ENCODE data around the gene MBL2. TPM values are rescaled to one million over a fixed set of nuclear protein-coding genes. Genes with fewer than 3 reads are reported as not detected.

MBL2 gene
- not detected in 2 replicates for total RNA-seq

DNA sequence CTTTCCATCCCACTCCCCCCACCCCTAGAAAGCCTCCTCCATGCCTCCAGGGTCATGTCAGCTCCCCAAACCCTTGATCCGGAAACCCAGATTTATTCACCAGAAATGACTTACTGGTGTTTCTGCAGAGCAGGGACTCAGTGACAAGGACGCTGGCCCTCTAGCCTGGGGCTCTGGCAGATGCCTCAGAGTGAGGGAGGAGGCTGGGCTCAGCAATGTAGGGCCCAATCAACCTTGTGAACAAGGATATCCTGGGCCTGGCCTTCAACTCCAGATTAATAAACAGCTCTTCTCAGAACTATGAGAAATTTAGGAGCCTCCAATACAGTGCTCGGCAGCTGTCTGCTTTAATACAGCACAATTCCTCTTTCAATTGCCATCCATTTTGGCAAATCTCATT is at the start of gene MBL2:
Gene MBL2 (minus strand): TSS at position 162 of the 400 bp plus-strand sequence. CDS start 1,149 bp downstream, outside the sequence.
- DNase-seq (ENCODE audit: low read depth), result no peak

DNA sequence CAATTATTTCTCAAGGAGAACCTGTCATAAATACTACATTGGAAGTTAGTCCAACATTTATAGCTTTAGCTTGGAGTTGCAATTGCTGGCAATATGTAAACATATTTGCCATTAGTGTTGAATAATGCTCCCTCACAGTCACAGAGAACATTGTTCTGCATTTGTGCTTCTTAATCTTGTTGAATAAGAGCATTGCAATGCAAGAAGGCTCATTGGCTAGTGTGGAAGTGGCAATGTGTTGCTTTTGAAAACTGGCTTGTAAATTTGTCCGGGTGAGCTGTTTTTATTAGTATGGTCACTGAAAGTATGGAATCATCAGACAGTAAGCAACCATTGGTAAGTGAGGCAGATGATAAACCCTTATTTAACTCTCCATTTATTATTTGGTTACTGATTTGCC is 47.7 kb upstream of the MBL2 start:
- DNase-seq (ENCODE audit: low read depth), result peak; percentile 21

DNA sequence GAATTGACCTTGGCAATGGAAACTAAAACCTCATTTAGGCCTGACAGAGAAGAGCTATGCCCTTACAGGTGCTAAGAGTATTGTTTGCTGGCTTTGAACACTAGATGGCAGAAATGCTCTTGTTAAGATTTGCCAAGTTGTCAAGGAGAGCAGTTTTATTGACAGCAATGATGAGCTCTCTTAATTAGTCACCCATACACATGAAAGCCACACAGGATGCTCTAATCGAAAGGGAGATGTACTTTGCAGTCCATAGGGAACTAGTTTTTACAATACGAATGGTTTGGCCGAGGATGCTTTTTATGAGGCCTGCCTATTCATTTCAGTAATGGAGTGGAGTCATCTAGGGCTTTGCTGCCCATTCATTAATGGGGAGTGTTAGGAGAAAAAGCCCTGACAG is 45.4 kb upstream of the MBL2 start:
- peak; percentile 89 for DNase-seq (ENCODE audit: low read depth)

DNA sequence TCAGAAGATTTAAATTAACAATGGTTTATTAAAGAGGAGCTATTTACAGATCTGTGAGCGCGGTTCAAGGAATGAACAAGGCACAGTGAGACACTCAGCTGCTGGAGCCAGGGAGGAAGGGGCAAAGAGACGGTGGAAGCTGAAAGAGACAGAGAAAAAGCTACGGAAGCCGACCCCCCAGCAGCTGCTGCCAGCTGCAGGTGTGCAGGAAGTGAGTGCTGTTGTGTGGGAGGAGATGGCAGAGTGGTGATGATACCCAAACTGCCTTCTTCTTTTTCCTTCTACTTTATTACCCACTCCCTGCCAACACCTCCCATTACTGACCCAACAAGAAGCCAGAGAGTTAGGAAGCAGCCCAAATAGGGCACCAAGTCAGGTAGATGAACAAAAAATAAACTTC is 41.9 kb upstream of the MBL2 start:
- DNase-seq (ENCODE audit: low read depth), result no peak

DNA sequence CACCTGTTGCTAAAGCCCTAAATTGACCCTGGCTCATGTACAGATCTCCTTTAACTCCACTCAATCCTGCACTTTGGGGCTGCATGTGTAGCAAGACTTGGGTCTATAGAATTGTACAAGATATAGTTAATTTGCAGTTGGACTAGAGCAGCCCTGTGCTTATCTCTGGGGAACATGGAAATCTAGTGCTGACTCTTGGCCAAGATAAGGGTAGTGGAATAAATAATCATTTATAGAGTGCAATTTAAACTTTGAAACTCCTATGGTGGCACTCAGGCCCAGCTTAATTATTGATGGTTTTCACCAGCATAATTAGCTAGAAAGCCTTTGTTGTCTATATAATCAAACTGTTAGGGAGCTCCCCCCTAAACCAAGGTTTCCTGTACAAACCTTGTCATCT is 39.2 kb upstream of the MBL2 start:
- DNase-seq (ENCODE audit: low read depth), result no peak

DNA sequence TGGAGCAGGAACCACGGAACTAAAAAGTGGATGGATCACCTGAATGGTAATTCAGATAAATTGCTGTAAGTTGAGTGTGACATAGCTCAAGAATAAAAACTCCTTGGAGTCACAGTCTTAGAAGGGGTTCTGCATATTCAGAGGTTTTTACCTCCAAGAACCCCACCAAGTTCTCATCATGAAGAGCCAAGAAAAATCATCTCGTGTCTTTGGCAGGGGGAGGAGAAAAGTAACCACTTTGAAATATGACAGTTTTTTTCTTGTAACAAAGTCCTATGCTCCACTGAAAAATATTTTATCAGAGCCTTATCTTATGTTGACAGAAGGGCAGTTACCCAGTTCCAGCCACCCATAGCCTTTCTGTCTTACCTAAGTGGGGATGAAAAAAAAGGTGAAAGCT is 38.2 kb upstream of the MBL2 start:
- no peak for DNase-seq (ENCODE audit: low read depth)

DNA sequence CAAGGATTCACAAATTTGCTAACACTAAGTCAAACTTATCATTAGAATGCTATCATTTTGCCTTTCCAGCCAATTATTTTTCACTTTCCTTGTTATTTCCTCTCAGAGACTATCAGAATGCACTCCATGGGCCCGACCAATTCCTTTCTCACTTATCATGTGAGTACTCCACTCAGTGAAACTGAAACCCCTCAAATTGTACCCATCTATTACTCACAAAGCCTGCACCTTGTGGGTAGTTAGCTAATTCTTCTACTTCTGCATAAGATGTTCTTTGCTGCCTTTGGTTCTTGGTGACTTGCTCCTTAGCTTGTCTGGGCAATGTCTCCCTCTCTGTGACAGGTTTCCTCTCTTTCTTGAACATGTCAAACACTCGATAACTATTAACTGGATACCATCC is 35.2 kb upstream of the MBL2 start:
- no peak for DNase-seq (ENCODE audit: low read depth)

DNA sequence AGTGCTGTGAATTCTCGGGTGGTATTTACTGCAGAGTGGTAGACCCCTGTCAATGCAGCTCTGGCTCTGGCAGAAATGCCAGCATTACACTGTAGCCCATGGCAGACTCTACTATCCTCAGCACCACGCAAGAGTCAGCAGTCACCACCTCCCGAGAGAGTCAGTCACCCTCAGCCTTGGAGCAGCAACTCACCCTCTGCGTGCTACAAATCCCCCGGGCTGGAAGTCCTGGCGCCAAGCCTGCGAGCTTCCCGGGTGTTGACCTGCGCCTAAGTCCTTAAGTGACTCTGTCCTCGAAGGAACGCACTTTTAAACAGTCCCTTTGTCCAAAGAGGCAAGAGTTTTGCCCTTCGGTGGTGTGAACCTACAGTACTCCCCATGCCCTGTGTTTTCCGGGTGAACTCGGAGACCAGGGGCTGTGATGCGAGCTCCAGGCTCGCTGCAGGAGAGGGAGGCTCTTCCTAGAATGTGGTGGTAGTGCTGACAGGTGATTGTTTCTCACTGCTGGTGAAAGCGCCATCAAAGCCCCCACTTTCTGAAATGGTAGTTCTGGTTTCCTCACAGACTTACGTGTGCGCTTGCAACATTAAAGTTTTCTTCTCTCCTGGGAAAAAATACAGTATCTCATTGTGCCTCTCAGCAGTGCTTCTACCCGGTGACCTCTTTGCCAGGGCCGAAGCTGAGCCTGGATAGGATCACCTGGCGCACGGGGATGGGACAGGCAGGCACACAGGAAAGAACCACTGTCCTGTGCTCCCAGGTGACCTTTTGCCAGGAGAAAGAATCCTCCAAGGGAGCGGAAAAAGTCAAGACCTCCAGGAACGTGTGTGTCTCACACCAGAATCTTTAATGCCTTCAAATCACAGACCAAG is 33.1 kb upstream of the MBL2 start:
- no peak for DNase-seq (ENCODE audit: low read depth)

DNA sequence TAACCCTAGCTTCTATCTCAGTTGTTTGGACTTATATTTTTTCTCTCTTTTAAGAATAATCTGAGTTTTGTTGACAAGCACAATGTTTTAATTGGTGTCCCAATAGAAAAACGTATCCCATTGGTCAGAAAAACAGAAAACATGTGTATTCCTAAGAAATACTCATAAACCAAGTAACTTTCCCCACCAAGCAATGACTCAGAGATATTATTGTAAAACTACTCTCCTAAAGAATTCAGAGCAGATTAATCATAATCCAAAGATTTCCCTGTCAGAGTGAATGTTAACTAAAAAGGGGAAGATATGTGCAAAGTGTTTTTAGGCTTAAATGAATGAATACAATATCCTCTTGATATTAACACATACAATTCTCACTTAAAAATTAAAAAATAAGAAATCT is 29.4 kb upstream of the MBL2 start:
- DNase-seq (ENCODE audit: low read depth), result peak; percentile 79

DNA sequence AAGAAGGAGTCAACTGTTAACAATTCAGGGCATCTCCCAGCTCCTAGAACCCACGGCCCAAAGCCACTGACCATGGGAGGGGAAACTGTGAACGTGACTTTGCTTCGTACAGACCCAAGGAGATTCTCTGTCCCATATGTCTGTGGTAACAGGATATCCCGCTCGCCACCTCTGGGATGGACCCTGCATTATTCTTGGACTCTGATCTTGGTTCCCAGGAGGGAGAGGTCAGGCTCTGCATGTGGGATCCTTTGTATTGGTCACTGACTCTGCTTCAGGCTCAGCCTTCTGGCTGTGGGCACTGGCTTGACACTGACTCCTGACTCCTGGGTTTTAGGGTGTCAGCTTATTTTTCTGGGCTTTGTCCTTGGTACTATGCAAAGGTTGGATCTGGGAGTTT is 13.5 kb upstream of the MBL2 start:
- no peak for DNase-seq (ENCODE audit: low read depth)

DNA sequence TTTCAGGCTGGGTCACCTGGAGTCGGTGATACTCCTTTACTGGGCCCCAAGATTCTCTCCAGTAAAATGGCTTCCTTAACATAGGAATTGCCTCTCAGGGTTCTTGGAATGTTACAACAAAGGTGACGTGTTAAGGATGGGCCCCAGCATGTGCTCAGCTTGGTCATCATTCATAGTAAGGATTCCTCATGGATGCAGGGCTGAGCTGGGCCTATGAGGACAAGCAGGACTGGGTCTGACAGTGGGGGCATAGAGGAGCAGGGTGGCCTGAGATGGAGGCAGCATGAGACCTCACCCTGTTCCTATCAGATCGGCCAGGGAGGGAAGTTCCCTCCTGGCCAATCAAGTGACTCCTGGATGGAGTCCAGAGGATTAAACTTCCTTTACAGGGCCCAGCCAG is 12.8 kb upstream of the MBL2 start:
- no peak for DNase-seq (ENCODE audit: low read depth)

DNA sequence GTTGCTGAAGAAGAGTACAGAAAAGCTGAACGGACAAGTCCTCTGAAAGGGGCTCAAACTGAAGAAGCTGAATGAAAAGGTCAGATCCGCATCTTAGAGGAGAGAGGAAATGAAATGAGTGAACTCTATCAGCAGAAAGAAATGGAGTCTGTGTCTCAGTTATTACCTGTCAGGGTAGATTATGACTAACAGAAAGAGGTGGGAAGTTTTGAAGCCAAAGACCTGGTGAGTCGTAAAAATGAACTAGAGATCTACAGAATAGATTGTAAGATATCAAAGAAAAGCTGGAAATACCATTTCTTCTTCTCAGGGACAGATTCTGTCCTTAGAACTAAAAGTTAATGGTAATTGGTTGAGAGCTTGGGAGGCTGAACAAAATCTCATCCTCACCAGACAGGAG is 11.1 kb upstream of the MBL2 start:
- DNase-seq (ENCODE audit: low read depth), result no peak

DNA sequence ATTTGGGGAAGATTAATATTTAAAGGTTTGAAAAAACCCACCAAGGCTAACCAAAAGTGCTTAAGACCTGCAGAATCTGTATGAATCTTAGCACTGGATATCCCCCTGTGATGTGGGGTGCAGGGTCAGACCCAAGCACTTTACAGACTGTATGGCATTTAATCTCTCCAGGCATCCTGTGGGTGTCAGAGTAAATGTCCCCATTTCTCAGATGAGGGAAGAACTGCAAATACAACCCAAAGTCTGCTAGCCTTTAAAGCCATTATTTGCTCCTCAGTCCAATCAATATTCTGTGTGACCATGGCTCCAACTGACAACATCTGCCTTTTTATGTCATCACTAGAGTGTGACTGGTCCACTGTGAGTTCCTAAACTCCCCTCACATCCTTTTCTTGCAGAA is 10.0 kb upstream of the MBL2 start:
- DNase-seq (ENCODE audit: low read depth), result no peak

DNA sequence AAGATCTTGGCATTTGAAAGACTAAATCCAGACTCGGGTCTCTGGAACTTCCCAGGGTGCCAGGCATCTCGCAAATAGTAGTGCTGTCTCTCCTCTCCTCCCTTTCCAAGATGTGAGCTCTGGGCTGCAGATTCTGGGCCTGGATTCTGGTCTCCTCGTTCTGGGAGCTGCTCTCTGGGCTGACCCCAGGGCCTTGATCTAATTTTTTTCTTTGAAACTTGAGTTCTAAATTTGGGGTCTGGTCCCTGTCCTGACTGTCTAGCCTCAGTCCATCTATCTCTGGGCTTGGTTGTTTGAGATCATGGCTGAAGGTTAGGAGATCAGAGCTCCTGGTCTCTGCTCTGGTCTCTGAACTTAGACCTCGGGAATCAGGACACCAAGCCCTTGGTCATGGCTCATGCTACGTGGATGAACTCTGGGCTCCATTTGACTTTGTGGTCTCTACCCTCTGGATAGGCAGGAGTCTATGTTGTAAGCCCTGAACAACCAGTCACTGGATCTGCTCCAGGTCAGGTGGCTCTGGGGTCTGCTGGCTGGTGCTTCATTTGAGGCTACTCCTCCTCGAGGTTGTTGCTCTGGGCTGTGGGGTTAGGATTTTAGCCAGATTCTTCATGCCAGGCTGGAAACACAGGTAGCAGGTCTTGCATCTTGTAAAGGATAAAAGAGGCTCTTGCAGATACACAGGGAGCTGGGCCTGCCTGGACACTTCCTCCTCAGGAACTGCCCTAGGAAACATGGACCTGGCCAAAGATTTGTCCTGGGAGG is 8.0 kb upstream of the MBL2 start:
- DNase-seq (ENCODE audit: low read depth), result no peak

DNA sequence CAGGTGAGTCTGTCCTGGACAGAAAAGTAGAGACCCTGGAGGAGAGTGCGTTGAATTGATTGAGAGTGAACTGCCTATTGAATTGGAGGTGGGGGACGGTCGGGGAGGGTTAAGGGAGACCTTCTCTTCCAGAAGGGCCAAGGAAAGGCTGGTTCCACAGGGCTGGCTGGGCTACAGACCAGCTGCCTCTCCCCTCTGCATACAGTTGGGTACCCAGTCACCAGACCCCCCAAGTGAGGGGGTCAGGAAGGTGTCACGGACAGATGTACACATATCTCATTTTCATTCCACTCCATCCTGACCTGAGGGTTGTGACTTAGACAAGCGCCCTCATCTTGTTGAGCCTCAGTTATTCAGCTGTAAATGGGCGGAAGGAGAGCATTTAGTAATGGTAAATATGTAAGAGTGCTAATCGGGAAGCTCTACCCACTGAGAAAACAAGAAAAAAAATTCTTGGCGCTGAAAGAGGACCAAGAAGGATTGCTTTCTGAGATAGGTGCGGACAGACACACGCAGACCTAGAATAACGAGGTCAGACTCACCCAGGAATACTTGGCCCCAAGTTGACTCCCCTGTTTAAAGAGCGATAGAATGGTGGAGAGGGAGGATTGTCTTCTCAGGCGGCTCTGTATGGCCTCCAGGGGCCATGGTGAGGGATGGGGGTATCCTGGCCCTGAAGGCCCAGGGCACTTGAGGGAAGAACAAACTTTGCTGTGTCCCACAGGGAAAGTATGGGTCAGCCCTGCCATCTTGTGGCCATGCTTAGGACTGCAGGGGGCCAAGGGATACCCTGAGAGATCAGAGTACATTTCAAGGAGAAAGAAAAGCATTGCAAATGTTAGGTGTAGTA is 7.2 kb upstream of the MBL2 start:
- DNase-seq (ENCODE audit: low read depth), result peak; percentile 41

DNA sequence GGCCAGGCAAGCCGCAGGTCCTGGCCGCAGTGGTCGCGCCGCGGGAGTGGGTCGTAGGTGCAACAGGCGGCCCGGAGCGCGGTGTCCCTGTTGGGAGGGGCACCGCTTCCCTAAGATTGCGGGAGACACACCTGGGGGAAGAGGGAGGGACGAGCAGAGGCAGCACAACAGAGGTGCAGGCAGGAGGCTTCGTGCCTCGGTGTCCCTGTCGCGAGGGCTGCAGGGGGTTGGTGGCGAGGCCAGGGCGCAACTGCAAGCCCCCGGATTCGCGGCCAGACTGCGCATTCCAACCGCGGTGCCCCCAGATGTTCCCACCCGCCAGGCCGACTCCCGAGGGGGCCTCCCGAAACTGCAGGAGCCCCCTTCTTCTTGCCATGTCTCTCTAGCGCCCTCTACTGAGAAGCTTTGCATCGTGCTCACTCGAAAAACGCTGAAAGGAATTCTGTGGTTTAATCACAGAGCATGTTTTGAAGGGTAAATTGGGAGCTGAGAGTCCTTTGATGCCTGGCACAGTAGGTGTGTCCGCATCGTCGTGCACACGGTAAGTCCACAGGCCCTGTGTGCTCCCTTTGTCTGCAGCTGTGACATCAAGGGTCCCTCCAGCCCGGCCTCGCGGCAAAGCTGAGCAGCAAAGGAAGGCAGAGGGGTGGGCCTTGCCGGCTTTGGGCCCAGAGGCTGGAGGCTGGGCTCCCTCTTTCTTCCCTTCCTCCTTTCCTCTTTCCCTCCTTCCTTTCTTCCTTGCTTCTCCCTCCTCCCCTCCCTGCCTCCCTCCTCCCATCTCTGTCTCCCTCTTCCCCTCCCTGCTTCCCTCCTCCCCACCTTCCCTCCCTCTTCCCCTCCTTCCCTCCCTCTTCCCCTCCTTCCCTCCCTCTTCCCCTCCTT is 6.2 kb upstream of the MBL2 start:
- DNase-seq (ENCODE audit: low read depth), result peak; percentile 43

DNA sequence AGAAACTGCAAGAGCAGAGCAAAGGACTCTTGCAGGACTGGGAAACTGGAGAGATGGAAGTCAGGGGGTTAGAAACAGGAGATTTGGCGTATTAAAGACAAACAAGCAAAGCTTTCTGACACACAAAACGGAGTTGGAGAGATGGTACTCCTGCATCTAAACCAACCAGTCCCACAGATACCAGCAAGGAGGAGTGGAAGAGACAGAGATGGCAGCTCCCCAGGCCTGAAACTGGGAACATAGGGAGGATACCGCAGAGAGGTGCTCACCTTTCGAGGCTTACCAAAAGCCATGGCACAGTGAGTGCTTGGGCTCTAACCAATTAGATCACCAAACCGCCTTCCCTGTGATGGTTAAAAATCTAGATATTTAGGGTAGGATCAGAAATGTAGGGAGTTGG is 4.8 kb upstream of the MBL2 start:
- no peak for DNase-seq (ENCODE audit: low read depth)

DNA sequence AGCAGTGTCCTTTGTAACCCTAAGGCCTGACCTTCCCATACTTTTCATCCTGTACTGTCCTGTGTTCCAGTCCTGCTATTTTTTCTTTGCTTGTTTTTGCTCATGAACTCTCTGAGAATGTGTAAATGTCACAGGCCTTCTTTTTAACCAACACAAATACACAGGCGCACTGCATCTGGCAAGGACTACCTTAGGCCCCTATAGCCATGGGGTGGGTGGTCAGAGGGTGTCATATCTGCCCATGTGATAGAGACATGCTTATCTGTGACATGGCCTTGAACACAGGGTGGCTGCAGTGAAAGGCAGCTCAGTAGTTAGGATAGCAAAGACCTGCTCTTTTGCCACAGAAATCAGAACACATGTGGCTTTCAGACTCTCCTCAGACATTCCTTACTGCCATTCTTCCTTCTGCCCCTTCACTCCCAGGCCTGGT is 3.9 kb upstream of the MBL2 start:
- no peak for DNase-seq (ENCODE audit: low read depth)

DNA sequence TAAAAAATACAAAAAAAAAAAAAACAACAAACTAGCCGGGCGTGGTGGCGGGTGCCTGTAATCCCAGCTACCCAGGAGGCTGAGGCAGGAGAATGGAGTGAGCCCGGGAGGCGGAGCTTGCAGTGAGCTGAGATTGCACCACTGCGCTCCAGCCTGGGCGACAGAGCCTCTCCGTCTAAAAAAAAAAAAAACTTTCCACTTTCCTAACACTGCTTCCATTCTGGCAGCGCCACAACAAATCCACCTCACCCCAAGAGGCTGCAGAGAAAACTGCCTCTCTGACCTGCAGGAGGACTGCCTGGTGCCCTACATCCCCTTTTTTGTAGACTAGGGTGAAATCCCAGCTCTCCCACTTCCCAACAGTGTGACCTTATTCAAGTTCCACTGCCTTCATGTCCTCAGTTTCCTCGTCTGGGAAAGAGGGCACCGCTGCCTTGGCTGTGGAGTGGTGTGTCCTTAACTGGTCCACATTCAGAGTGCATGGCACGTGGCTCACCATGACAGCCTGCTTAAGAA is 2.6 kb upstream of the MBL2 start:
- no peak for DNase-seq (ENCODE audit: low read depth)

DNA sequence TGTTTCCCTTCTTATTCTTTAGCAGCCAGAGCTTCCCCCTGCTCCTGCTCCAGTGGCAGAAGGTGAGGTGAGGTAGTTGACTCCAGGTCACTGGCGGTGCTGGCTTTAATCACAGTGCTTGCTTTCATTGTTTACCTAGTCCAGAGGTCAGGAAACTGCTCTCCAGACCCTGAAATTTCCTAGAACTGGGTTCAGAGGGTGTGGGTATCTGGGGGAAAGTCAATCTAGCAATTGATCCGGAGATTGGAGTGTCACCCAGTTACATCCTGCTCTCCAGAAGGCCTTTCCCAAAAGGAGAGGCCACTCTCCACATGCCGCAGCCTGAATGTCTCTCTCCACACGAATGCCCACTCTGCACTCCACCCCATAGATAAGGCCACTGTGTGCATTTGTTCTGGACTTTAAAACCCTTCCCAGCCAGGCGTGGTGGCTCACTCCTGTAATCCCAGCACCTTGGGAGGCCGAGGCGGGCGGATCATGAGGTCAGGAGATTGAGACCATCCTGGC is 2.1 kb upstream of the MBL2 start:
- DNase-seq (ENCODE audit: low read depth), result no peak

DNA sequence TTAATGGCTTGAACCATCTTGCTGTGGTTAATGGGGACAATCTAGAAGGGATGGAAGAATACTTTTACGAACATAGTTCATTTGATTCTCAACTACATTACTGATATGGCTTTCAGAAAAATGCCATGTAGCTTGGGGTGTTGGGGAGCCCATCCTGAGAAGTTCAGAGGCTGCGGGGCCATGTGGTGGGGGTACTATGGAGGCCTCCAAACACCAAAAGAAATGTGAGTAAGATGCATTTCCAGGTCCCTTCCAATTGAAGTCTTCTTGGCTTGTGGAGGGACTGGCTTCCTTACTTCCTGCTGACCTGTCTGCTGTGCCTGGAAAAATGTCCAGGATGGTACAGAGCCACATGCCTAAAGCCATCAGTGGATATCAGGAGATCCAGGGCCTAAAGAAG is 1.6 kb upstream of the MBL2 start:
- no peak for DNase-seq (ENCODE audit: low read depth)
